ENCODE results near the gene GABRR1.

DNA sequence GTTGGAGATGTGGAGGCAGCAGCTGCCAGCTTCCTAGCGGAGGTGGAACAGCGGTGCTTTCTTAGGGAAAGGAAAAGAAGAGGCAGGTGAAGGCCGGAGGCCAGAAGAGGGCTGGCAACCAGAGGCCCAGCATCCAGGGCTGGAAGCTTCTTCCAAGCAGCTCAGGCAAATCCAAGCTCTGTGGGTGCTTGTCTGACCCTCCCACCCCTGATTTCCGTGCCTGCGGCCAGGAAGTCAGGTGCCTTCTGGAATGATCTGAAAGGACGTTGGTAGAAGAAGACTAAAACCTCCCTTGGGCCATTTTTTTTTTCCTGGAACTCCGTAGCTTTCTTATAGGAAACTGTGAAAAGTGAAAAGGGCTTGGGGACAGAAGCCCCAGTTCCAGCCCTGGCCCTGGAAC, 33.1 kb upstream of the GABRR1 start:
- TF ChIP-seq EP300 (IDR thresholded peaks at IDR 0.05) (no peak), POLR2A (IDR thresholded peaks at IDR 0.05) (no peak), POLR2AphosphoS5 (IDR thresholded peaks at IDR 0.05) (no peak)
- TF ChIP-seq, protein P1, sequence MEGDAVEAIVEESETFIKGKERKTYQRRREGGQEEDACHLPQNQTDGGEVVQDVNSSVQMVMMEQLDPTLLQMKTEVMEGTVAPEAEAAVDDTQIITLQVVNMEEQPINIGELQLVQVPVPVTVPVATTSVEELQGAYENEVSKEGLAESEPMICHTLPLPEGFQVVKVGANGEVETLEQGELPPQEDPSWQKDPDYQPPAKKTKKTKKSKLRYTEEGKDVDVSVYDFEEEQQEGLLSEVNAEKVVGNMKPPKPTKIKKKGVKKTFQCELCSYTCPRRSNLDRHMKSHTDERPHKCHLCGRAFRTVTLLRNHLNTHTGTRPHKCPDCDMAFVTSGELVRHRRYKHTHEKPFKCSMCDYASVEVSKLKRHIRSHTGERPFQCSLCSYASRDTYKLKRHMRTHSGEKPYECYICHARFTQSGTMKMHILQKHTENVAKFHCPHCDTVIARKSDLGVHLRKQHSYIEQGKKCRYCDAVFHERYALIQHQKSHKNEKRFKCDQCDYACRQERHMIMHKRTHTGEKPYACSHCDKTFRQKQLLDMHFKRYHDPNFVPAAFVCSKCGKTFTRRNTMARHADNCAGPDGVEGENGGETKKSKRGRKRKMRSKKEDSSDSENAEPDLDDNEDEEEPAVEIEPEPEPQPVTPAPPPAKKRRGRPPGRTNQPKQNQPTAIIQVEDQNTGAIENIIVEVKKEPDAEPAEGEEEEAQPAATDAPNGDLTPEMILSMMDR (IDR thresholded peaks at IDR 0.05), result no peak
